HG03139 (cell line): ENCODE data around the gene CCAR1.
"Not testable (repeated sequence)": the region's sequence is repeated elsewhere in the genome, so short reads cannot be mapped to it uniquely, and the experiment has no call there.

Source experiments
- ATAC-seq: cut with Tn5 transposase; IDR thresholded peaks from one replicate; pipeline ENCODE4 v1.9.1; 2021; ENCODE audit not compliant: unreplicated experiment

The CCAR1 gene

DNA sequence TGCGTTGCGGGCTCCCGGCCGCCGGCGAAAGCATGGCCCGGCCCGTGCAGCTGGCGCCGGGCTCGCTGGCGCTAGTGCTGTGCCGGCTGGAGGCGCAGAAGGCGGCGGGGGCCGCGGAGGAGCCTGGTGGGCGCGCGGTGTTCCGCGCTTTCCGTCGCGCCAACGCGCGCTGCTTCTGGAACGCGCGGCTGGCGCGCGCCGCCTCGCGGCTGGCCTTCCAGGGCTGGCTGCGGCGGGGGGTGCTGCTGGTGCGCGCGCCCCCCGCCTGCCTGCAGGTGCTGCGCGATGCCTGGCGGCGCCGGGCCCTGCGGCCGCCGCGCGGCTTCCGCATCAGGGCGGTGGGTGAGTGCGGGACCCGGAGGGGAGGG, 106.5 kb downstream of the CCAR1 start:
- peak; percentile 27 for ATAC-seq

DNA sequence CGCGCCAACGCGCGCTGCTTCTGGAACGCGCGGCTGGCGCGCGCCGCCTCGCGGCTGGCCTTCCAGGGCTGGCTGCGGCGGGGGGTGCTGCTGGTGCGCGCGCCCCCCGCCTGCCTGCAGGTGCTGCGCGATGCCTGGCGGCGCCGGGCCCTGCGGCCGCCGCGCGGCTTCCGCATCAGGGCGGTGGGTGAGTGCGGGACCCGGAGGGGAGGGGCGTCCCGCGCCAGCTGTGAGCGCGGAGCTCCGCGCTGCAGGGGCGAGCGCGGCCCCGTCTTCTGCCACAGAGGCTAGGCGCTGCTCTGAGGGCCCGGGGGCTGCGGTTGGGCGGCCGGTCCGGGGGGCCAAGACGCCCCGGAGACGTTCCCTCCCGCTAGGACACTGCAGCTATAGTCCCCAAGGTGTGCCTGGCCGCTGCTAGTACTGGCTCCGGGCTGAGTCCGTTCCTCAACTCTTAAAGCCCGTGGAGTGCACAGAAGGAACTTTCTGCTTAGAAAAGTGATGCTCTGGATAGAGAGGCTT, 107.1 kb downstream of the CCAR1 start:
- ATAC-seq: peak; percentile 29

DNA sequence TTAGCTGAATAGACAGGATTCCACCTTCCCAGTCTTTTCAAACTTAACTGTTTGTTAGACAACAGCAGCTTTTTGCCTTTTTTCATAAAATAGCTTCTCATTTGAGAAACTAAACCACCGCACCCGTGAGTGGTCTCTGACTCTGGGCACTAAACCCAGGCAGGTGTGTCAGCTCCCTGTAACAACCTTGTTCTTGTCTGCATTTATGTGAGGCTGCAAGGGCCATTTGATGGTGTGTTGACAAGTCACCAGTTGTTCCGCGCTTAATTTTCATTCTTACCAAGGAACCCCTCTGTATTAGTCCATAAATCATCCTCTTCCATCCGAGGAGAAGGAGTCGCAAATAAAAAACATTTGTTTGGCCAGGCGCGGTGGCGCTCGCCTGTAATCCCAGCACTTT, 107.8 kb downstream of the CCAR1 start:
- no peak for ATAC-seq

DNA sequence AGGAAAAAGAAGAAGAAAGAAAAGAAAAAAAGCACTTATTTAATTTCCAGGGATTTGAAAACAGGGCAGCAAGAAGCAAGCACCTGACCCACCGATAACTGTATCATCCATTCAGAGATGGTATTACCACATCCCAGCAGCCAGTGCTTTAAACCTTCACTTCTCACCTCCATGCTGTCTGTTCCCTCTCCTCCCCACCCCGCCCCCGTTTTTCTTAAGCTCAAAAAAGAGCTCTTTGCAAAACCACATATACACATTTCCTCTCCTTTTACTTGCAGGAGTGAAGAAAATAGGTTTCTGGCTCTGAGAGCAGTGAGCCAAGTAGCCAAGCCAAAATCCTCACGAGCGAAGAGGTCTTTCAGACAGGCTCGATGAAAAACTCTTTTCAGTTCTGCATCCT, 108.5 kb downstream of the CCAR1 start:
- ATAC-seq: no peak

DNA sequence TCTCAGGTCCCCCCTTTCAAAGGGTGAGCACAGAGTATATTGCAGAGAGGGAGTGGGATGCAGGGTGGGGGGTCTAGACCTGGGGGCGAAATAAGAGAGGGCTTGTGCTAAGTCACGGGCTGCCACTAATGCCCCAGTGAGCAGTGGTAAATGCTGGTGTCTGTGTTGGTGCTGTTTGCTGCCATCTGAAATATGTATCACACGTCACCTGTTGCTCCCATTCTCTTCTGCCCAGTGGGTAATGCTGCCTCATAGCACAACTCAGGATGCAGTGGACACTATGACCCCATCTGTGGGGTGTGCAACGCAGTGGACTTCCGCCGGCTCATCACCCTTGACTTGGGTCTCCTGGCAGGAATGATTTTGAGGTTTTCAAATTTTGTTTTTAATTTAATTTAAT, 108.9 kb downstream of the CCAR1 start:
- no peak for ATAC-seq

DNA sequence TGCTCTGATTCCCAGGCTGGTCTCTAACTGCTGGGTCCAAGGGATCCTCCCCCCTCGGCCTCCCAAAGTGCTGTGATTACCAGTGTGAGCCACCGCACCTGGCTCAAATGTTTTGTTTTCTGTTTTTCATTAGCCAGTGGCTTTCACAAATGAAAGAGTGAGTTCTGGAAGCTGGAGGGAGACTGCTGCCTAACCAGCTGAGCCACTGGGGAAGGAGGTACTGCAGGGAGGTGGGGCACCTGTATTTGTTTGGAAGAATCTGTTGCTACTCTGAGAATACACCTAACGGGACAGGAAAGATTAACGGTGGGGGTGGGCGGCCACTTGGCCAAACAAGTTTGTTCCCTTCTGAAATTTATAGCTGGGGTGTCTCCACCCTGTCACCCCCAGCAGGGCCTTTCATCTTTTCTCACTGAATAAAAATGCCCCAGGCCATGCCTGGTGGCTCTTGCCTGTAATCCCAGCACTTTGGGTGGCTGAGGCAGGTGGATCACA, 111.0 kb downstream of the CCAR1 start:
- no peak for ATAC-seq

DNA sequence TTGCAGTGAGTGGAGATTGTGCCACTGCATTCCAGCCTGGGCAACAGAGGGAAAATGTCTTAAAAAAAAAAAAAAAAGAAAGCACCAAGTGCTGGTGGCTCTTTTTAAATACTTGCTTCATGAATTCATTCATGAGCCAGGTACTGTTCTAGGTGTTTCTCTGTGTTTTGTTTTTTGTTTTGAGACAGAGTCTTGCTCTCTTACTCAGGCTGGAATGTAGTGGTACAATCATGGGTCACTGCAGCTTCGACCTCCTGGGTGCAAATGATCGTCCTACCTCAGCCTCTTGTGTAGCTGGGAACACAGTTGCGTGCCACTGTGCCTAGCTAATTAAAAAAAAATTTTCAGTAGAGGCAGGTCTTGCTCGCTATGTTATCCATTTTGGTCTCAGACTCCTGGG, 111.6 kb downstream of the CCAR1 start:
- ATAC-seq: no peak

DNA sequence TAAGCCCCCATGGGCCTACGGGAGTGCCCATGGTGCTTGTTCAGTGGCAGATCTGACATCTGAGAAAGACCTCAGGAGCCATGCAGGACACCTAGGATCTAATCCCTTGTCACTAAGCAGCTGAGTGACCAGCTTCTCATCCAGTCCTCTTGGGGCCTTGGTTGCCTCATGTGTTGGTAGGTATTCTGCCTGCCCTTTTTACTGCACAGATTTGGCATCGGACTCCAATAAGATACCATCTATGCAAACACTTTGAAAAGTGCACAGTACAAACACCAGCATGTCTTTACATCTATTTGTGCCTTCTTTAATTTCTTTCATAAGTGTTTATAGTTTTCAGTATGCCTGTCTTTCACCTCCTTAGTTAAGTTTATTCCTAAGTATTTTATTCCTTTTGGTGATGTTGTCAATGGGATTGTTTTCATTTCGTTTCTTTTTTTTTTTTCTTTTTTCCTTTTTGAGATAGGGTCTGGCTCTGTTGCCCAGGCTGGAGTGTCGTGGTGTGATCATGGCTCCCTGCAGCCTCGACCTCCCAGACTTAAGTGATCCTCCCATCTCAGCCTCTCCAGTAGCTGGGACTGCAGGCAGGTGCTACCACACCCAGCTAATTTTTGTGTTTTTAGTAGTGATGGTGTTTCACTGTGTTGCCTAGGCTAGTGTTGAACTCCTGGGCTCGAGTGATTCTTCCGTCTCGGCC, 116.7 kb downstream of the CCAR1 start:
- ATAC-seq: no peak

DNA sequence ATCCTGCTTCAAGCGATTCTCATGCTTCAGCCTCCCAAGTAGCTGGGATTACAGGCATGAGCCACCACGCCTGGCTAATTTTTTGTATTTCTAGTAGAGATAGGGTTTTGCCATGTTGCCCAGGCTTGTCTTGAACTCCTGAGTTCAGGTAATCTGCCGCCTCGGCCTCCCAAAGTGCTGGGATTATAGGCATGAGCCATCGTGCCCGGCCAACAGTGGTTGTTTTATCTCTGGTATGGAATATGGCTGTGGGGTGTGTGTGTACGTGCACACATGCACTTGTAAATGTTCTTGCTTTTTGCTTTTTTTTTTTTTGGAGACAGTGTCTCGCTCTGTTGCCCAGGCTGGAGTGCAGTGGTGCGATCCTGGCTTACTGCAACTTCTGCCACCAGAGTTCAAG, 119.6 kb downstream of the CCAR1 start:
- not testable (repeated sequence) for ATAC-seq
